Measurements from ENCODE around the gene HNRNPA2B1.
A peak's percentile ranks its signal among the peaks of the same experiment; 100 is the strongest.

Gene HNRNPA2B1

GRCh38 chr7:26200444-26201246, at the start of gene HNRNPA2B1:
TSS of gene HNRNPA2B1 (minus strand) at chr7:26200746. CDS start at chr7:26200577, 169 bp downstream.
- DNase-seq: peak; percentile 96 to 99

GRCh38 chr7:26250239-26250638, 49.7 kb upstream of the HNRNPA2B1 start:
- no peak for DNase-seq

DNA sequence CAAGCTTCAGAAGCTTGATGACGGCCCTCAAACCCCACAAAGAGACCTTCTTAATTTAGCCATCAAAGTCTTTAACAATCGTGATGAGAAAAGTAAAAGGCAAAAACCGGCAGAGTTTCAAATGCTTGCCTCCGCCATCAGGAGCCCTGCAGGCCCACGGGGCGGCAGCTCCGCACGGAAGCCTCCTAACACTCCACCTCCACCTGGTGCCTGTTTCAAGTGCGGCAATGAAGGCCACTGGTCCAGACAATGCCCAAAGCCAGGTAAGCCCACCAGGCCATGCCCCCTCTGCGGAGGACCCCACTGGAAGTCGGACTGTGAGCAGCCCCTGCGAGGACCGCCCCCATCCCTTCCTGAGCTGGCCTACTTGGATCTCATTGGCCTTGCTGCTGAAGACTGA, 44.6 kb upstream of the HNRNPA2B1 start:
- DNase-seq: no peak

DNA sequence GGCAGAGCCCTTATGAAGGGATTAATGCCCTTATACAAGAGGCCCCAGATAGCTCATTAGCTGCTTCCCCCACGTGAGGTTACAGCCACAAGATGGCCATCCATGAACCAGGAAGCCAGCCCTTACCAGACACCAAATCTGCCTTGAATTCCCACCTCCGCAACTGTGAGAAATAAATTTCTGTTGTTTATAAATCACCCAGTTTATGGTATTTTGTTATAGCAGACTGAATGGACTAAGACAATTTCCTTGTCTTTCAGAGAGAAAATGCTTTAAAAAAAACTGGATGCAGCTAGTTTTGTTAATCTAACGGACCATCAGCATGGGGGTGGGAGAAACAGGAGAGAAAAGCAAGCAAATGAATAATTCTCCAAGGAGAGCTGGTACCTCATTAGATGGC, 37.5 kb upstream of the HNRNPA2B1 start:
- DNase-seq: no peak

- DNase-seq: no peak
Measured at GRCh38 chr7:26237035-26237807, 36.7 kb upstream of the HNRNPA2B1 start.

DNA sequence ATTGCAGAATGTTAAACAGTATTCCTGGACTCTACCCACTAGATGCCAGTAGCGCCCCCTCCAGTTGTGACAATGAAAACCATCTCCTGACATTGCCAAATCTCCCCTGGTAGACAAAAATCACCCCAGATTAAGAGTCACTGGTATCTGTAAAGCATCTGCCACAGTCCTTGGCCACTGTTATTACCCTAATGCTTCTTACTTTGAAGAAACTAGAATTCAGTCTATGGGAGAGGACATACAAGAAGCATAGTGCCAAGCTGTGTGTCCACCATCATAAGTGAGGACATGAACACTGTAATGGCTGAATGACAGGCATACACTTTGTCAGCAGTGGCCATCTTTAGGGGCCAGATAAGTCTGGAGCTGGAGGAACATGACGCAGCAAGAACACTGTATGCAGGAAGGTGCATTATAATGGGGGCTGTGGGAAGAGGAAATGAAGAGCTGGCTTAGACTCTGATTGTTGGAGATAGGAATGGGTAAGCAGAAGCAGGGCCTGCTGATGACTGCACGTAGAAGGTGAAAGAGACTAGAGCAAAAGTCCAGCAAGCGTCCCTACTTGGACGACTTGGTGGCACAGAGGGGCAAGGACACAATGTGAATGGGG, 33.5 kb upstream of the HNRNPA2B1 start:
- peak in 1 of 2 donors; percentile 51 for DNase-seq

DNA sequence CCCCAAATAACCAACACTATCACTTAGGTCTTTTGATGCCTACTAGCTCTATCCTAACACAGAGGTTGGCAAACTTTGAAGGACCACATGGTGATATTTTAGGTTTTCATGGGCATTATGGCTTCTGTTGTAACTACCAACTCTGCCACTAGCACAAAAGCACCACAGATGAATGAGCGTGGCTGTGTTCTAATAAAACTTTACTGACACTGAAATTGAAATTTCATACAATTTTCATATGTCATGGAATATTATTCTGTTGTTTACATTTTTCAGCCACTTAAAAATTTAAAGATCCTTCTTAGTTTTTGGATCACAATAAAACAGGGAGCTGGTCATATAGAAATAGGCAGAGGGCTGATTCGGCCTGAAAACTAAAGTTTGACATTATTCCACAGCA, 27.4 kb upstream of the HNRNPA2B1 start:
- no peak for DNase-seq

DNA sequence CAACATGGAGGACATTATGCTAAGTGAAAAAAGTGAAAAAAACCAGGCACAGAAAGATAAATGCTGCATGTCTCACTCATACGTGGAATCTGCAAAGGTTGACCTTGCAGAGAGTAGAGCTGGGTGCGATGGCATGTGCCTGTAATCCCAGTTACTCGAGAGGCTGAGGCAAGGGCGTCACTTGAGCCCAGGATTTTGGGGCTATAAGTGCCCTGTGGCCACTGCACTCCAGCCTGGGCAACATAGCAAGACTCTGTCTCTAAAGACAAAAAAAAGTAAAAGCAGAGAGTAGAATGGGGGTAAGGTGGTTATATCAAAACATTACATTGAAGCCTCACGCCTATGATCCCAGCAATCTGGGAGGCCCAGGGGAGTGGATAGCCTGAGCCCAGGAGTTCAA, 23.8 kb upstream of the HNRNPA2B1 start:
- no peak for DNase-seq

GRCh38 chr7:26216049-26216448, 15.5 kb upstream of the HNRNPA2B1 start:
- no peak for DNase-seq

- DNase-seq: no peak
Measured at GRCh38 chr7:26213807-26214515, 13.4 kb upstream of the HNRNPA2B1 start.

- no peak for DNase-seq
Measured at GRCh38 chr7:26212921-26213718, 12.6 kb upstream of the HNRNPA2B1 start.

DNA sequence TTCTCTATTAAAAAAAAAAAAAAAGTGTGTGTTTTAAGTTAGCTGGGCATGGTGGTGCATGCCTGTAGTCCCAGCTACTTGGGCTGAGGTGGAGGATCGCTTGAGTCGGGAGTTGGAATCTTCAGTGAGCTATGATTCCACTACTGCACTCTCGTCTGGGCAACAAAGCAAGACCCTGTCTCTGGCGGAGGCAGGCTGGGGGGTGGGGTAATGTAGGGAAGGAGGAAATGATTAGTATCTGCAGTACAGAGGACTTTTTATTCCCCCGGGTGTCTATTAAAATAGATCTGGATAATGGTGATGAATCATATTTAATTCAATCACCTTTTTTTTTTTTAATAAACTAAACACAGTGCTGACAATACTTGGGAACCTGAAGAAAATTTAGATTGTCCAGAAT, 7.5 kb upstream of the HNRNPA2B1 start:
- no peak for DNase-seq

- DNase-seq: no peak
Measured at GRCh38 chr7:26203016-26203415, 2.5 kb upstream of the HNRNPA2B1 start.

DNA sequence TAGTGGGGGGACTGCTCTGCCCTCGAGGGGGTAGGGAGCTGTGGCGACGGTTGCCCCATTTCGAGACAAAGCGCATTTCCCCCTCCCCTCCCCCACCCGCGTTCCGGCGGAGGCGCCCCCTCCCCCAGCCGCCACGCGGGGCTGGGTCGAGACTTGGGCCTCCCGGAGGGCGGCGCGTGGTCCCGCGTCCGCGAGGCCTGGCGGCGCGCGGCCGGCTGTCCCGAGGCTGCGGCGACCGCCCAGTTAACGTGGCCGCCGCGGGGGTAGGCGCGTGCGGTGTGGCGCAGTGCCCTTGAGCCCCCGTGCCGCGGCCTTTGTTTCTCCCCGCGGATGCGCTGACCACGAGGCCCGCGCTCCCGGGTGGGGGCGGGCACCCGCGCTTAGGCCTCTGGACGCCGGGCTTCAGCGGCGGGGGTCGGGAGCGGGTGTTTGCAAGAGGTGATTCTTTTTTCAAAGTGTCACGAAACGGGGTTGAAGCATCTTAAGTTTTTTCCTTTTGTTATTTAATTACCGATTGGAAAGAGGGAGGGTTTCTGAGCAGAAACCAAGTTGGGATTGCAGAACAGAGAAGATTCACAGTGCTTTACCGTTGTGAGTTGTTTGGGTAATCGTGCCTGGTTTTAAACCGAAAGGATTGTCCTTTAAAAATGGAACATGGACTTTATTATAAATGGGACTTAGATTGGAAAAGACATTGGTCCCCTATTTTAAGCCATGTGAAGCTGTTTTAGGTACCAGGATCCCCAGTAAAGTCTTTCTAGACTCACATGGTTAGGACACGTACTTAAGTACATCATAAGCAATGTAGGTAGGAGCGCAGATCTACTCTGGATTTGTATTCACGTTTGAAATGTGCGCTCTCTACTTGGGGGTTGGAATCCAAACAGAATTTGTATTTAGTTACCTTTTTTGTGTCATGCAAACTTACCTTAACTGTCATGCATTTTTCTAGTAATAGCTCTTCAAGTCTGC, 1.8 kb upstream of the HNRNPA2B1 start:
- DNase-seq: peak in 1 of 2 donors; percentile 60

DNA sequence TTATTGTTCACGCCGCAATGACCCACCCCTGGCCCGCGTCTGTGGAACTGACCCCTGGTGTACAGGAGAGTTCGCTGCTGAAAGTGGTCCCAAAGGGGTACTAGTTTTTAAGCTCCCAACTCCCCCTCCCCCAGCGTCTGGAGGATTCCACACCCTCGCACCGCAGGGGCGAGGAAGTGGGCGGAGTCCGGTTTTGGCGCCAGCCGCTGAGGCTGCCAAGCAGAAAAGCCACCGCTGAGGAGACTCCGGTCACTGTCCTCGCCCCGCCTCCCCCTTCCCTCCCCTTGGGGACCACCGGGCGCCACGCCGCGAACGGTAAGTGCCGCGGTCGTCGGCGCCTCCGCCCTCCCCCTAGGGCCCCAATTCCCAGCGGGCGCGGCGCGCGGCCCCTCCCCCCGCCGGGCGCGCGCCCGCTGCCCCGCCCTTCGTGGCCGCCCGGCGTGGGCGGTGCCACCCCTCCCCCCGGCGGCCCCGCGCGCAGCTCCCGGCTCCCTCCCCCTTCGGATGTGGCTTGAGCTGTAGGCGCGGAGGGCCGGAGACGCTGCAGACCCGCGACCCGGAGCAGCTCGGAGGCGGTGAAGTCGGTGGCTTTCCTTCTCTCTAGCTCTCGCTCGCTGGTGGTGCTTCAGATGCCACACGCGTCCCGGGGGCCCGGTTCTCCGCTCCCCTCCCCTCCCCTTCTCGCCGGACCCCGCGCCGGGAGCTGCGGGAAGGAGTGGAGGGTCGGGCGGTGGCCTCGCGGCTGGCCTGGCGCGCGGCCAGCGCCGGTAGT, 887 bp upstream of the HNRNPA2B1 start, which contains the start of gene CBX3:
Gene CBX3, plus strand, starts transcription at position 499 of the 772 bp plus-strand sequence. CDS start 1,254 bp downstream, outside the sequence.
- DNase-seq: peak in 1 of 2 donors; percentile 89

- DNase-seq: peak; percentile 59 to 92
Measured at GRCh38 chr7:26200038-26200443, 505 bp downstream of the HNRNPA2B1 start.

DNA sequence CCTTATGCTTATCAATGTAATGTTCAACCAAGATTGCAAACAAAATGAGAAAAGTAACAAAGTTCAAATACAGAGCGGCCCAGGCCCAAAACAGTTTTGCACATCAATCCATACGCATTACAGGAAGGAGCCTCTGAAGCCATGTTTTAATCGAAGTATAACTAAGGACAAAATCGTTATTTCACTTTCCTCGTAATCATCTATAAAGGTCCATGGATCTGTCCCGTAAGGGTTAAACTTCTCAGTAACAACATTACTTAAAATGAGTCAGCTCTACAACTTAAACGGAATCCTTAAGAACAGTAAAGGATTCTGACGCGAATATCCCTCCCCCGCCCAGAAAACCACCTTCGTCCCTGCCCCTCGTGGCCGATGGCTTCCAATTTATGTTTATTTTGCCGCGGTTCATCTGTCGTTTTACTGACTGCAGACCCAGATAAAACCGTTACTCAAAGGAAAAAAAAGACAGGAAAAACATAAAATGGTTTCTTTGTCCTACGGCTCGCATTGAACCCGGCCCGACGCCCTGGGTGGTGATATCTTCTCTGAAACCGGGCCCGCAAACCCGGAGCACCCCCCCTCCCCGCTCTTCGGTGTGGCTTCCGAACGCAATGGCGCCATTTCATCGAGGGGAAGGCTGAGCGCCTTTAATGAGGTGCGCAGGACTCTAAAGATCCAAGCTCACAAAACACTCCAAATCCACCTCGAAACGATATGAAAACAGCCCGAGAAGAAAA, 1.1 kb downstream of the HNRNPA2B1 start:
- peak; percentile 45 to 59 for DNase-seq

- no peak for DNase-seq
Measured at GRCh38 chr7:26198781-26199169, 1.8 kb downstream of the HNRNPA2B1 start.

DNA sequence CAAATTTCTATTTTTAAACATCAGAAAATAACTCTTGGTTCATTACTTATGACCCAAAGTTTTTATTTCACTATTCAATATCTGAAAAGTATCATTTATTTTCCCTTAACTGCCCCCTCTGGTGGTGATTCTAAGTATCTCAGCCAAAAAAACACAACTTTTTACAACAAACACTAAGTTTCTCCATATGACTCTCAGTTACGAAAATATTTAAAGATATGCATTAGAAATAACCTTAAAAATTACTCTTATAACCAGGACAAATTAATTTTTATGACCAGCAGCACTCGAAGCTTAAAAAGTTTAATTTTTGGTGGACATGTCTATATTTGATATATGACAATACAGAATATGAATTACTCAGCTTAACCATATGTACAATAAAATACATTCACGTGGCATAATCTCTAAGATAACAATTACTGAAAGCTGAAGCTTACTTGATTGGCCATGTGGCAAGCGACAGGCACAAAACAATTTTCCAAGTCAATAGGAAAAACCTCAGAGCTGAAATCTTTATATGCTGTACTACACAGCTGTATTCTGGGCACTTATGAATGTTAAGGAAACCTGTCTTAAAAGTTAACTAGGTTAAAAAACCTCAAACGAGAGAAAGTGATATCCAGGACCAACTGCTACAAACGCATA, 2.3 kb downstream of the HNRNPA2B1 start:
- no peak for DNase-seq
